PC-3 (cell line): ENCODE results near the gene HEXD. TPM values are rescaled to one million over a fixed set of nuclear protein-coding genes. Genes with fewer than 3 reads are reported as not detected.

Experiments used
- ATAC-seq: fragments of 200-7000 bp; cut with Tn5 transposase; 2 replicates; pipeline ENCODE4 v1.9.1; 2020; ENCODE audit warnings: mild to moderate bottlenecking, moderate library complexity
- BruUV-seq: library from RNA; stranded (reverse); fragments of 400-500 nt; replicated peaks from 2 replicates; lab custom pipeline; 2021; lab: Mats Ljungman, UMichigan
- CTCF ChIA-PET: fragments of 300-600 bp; sonication (Branson Sonifier 250); formaldehyde crosslinking; loops from one replicate; lab custom pipeline; 2022; ENCODE audit warnings: antibody characterized with exemption; lab: Charles Lee
- POLR2A ChIA-PET: fragments of 300-600 bp; sonication (Branson Sonifier 250); formaldehyde crosslinking; loops from one replicate; lab custom pipeline; 2022; ENCODE audit warnings: antibody characterized with exemption; ENCODE audit not compliant: unreplicated experiment; lab: Charles Lee
- DNase-seq: peaks from one replicate; pipeline ENCODE4 v3.0.0-alpha.2; 2015
- H2AFZ ChIP-seq: fragments of 300-600 bp; sonication (generic); 2 replicates; pipeline ENCODE4 v1.6.0; 2016; ENCODE audit warnings: antibody characterized with exemption, low read length
- H3F3A ChIP-seq: fragments of 300-600 bp; sonication (generic); one replicate; pipeline ENCODE4 v1.6.0; 2017; ENCODE audit warnings: antibody characterized with exemption, low read length, control low read depth, mild to moderate bottlenecking; ENCODE audit not compliant: unreplicated experiment
- H3K27ac ChIP-seq: fragments of 300-600 bp; sonication (generic); 2 replicates; pipeline ENCODE4 v1.5.1; 2016; ENCODE audit warnings: mild to moderate bottlenecking, low read length
- H3K27me3 ChIP-seq: fragments of 300-600 bp; sonication (generic); 2 replicates; pipeline ENCODE4 v1.6.1; 2016; ENCODE audit warnings: low read length, mixed read lengths
- H3K36me3 ChIP-seq: fragments of 300-600 bp; sonication (generic); 2 replicates; pipeline ENCODE4 v1.6.1; 2016; ENCODE audit warnings: low read depth, mixed run types, low read length, mixed read lengths
- H3K4me1 ChIP-seq: fragments of 300-600 bp; sonication (generic); 2 replicates; pipeline ENCODE4 v1.5.1; 2016; ENCODE audit warnings: low read length; ENCODE audit not compliant: insufficient read depth
- H3K4me2 ChIP-seq: fragments of 300-600 bp; sonication (generic); 2 replicates; pipeline ENCODE4 v1.6.0; 2016; ENCODE audit warnings: low read length
- H3K4me3 ChIP-seq: fragments of 300-600 bp; sonication (generic); 2 replicates; pipeline ENCODE4 v1.5.1; 2016; ENCODE audit warnings: mild to moderate bottlenecking, low read length, mixed read lengths
- H3K79me2 ChIP-seq: fragments of 300-600 bp; sonication (generic); 2 replicates; pipeline ENCODE4 v1.6.1; 2017; ENCODE audit warnings: low read length, mixed read lengths
- H3K9ac ChIP-seq: fragments of 300-600 bp; sonication (generic); 2 replicates; pipeline ENCODE4 v1.6.0; 2016; ENCODE audit warnings: mild to moderate bottlenecking, low read length
- H3K9me2 ChIP-seq: fragments of 300-600 bp; sonication (generic); replicated peaks from 2 replicates; pipeline ENCODE4 v1.6.1; 2016; ENCODE audit warnings: mixed run types, low read length, mixed read lengths
- H3K9me3 ChIP-seq: fragments of 300-600 bp; sonication (generic); 2 replicates; pipeline ENCODE4 v1.6.1; 2016; ENCODE audit warnings: low read length, mixed read lengths
- H4K20me1 ChIP-seq: fragments of 300-600 bp; sonication (generic); 2 replicates; pipeline ENCODE4 v1.6.1; 2016; ENCODE audit warnings: low read length, mixed read lengths
- EZH2 ChIP-seq: fragments of 300-600 bp; sonication (generic); IDR thresholded peaks from one replicate; pipeline ENCODE4 v1.6.1; 2017; ENCODE audit warnings: antibody characterized with exemption, mild to moderate bottlenecking, low read length; ENCODE audit not compliant: unreplicated experiment
- EZH2phosphoT487 ChIP-seq: fragments of 300-600 bp; sonication (generic); IDR thresholded peaks from 2 replicates; pipeline ENCODE4 v1.6.1; 2018; ENCODE audit warnings: mild to moderate bottlenecking, antibody characterized with exemption, low read length, borderline replicate concordance
- intact Hi-C: fragments of 100-400 bp; cut with micrococcal nuclease; formaldehyde crosslinking; loops from 2 replicates; pipeline ENCODE4 v1.9.0; 2023
- total RNA-seq: library from RNA; depleted of rRNA; stranded (reverse); fragments of >200 nt; gene quantifications from 2 replicates; pipeline ENCODE4 v1.2.3, GENCODE V29; 2014
- TF ChIP-seq, protein P1 (sequence below): fragments of 300-600 bp; sonication (generic); conservative IDR thresholded peaks from 2 replicates; pipeline ENCODE4 v1.5.1; 2017; ENCODE audit warnings: antibody characterized with exemption, low read depth, mild to moderate bottlenecking, low read length

HEXD gene
- total RNA-seq, 1 experiment from 2014 or later, result 12.7 TPM

DNA sequence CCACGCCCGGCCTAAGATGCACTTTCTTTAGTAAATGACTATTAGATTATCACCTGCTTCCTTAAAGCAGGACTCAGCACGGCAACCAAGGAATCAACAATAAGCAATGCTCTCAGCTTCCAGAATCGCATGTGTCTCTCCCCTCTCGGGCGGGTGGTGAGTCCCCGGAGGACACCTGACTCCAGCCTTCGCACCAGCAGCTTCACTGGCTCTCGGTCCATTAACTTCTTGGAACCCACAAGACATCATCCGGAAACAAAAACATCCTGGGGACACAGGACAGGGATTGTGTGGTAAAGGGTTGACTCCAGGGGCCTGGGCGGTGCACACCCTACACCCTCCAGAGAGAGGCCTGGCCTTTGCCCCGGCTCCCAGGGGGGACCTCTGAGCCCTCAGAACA lies 23.9 kb upstream of the HEXD start:
- ChIA-PET POLR2A (no interaction called here), CTCF (no interaction called here)
- no peak overlapping the region for H3K9ac ChIP-seq
- H3K4me1 ChIP-seq, result no peaks in the 10 kb centered on the region
- no peaks in the 10 kb centered on the region; the same call in 1 of the 2 replicates for H3K36me3 ChIP-seq
- no peaks in the 10 kb centered on the region for H3K79me2 ChIP-seq
- no peak overlapping the region for H3K27ac ChIP-seq
- ATAC-seq, result no peak
- TF ChIP-seq EZH2 (no peak), EZH2phosphoT487 (no peak)
- TF ChIP-seq, protein P1, sequence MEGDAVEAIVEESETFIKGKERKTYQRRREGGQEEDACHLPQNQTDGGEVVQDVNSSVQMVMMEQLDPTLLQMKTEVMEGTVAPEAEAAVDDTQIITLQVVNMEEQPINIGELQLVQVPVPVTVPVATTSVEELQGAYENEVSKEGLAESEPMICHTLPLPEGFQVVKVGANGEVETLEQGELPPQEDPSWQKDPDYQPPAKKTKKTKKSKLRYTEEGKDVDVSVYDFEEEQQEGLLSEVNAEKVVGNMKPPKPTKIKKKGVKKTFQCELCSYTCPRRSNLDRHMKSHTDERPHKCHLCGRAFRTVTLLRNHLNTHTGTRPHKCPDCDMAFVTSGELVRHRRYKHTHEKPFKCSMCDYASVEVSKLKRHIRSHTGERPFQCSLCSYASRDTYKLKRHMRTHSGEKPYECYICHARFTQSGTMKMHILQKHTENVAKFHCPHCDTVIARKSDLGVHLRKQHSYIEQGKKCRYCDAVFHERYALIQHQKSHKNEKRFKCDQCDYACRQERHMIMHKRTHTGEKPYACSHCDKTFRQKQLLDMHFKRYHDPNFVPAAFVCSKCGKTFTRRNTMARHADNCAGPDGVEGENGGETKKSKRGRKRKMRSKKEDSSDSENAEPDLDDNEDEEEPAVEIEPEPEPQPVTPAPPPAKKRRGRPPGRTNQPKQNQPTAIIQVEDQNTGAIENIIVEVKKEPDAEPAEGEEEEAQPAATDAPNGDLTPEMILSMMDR, result no peak
- H3K4me3 ChIP-seq, result no peak overlapping the region
- intact Hi-C loops, result no loop called here
- no peak overlapping the region for H2AFZ ChIP-seq
- DNase-seq, result no peak
- no peaks in the 10 kb centered on the region for H3F3A ChIP-seq
- no peaks in the 10 kb centered on the region for H4K20me1 ChIP-seq
- BruUV-seq, result no TSS peak
- H3K9me3 ChIP-seq, result no peaks in the 10 kb centered on the region
- H3K9me2 ChIP-seq, result no peaks in the 10 kb centered on the region
- H3K27me3 ChIP-seq, result no peaks in the 10 kb centered on the region
- H3K4me2 ChIP-seq, result no peak overlapping the region

- no peaks in the 10 kb centered on the region for H4K20me1 ChIP-seq
- BruUV-seq, result no TSS peak
- TF ChIP-seq, protein P1, result no peak
- TF ChIP-seq EZH2, result no peak
- no peak for TF ChIP-seq EZH2phosphoT487
- H3K4me2 ChIP-seq, result no peak overlapping the region
- H3K36me3 ChIP-seq, result peaks cover 2% of the 10 kb centered on the region; the same call in 1 of the 2 replicates
- H3K4me1 ChIP-seq, result no peaks in the 10 kb centered on the region
- H3K4me3 ChIP-seq, result no peak overlapping the region
- H3K9ac ChIP-seq, result no peak overlapping the region
- no peaks in the 10 kb centered on the region for H3K9me3 ChIP-seq
- no peaks in the 10 kb centered on the region for H3K27me3 ChIP-seq
- POLR2A ChIA-PET, result no interaction called here
- H2AFZ ChIP-seq, result no peak overlapping the region
- no peaks in the 10 kb centered on the region for H3F3A ChIP-seq
- intact Hi-C loops, result no loop called here
- H3K9me2 ChIP-seq, result no peaks in the 10 kb centered on the region
- CTCF ChIA-PET, result no interaction called here
- H3K27ac ChIP-seq, result no peak overlapping the region
- DNase-seq, result no peak
- no peaks in the 10 kb centered on the region for H3K79me2 ChIP-seq
- ATAC-seq, result peak; percentile 64
Observed at GRCh38 chr17:82396601-82397435, 21.3 kb upstream of the HEXD start.
